ENCODE data around the gene TCP11L2. TPM values are rescaled to one million over a fixed set of nuclear protein-coding genes. Genes with fewer than 3 reads are reported as not detected.

The TCP11L2 gene
- total and polyA plus RNA-seq, 2 of the 13 experiments (the other 11 are each of a cell fraction or from before 2014, with no cell fraction given): 4.6 to 24.1 TPM

- TF ChIP-seq ZNF180 (CRISPR knock-in tag; IDR thresholded peaks at IDR 0.05; ENCODE audit: borderline replicate concordance, low read depth) (no peak), PLSCR1 (CRISPR knock-in tag; IDR thresholded peaks at IDR 0.05; ENCODE audit: borderline replicate concordance) (no peak), KDM5B (CRISPR knock-in tag; IDR thresholded peaks at IDR 0.05; ENCODE audit: borderline replicate concordance) (peak; percentile 14; the same call in 1 of the 2 replicates), ZNF18 (CRISPR knock-in tag; IDR thresholded peaks at IDR 0.05; ENCODE audit: insufficient replicate concordance) (no peak), ZNF333 (CRISPR knock-in tag; IDR thresholded peaks at IDR 0.05; ENCODE audit: borderline replicate concordance) (no peak), ZNF672 (CRISPR knock-in tag; IDR thresholded peaks at IDR 0.05) (no peak), ZNF225 (CRISPR knock-in tag; IDR thresholded peaks at IDR 0.05) (no peak), ZNF572 (CRISPR knock-in tag; IDR thresholded peaks at IDR 0.05) (no peak), HNRNPLL (IDR thresholded peaks at IDR 0.05; ENCODE audit: low read depth, low read length, poor library complexity, severe bottlenecking) (peak; percentile 27), ZBTB42 (CRISPR knock-in tag; IDR thresholded peaks at IDR 0.05) (peak; percentile 72; the same call in 1 of the 2 replicates), MED1 (CRISPR knock-in tag; IDR thresholded peaks at IDR 0.05) (0 out of 2 replicates have a peak, but pooled peaks have one; percentile 12), ZNF382 (CRISPR knock-in tag; IDR thresholded peaks at IDR 0.05; ENCODE audit: borderline replicate concordance) (no peak), HNF1A (IDR thresholded peaks at IDR 0.05; ENCODE audit: low read depth) (no peak), HNF1A (CRISPR knock-in tag; IDR thresholded peaks at IDR 0.05; ENCODE audit: borderline replicate concordance) (peak; percentile 61; the same call in 1 of the 2 replicates), ZNF142 (CRISPR knock-in tag; IDR thresholded peaks at IDR 0.05) (no peak; the same call in 1 of the 2 replicates), ZNF432 (CRISPR knock-in tag; IDR thresholded peaks at IDR 0.05; ENCODE audit: borderline replicate concordance) (no peak)
Measured at GRCh38 chr12:106302401-106303201, at the start of gene TCP11L2 (continued).
